IMR-90 (cell line): ENCODE results near the gene RAD17. TPM values are rescaled to one million over a fixed set of nuclear protein-coding genes. Genes with fewer than 3 reads are reported as not detected.
"Not testable (repeated sequence)": the region's sequence is repeated elsewhere in the genome, so short reads cannot be mapped to it uniquely, and the experiment has no call there.

ENCODE experiments used
- ATAC-seq: fragments of 200-7000 bp; cut with Tn5 transposase; 2 replicates; pipeline ENCODE4 v1.9.1; 2020; ENCODE audit warnings: low read depth, mild to moderate bottlenecking, moderate library complexity
- BruUV-seq: library from RNA; stranded (reverse); fragments of 400-500 nt; replicated peaks from 2 replicates; lab custom pipeline; 2021; lab: Mats Ljungman, UMichigan
- CTCF ChIA-PET: fragments of 300-600 bp; formaldehyde crosslinking; extraction: SDS; loops from one replicate; lab custom pipeline; 2021; ENCODE audit warnings: antibody characterized with exemption; lab: Yijun Ruan, JAX
- POLR2A ChIA-PET: fragments of 300-600 bp; sonication (Branson Sonifier 250); formaldehyde crosslinking; loops from one replicate; lab custom pipeline; 2022; ENCODE audit warnings: antibody characterized with exemption; ENCODE audit not compliant: unreplicated experiment; lab: Charles Lee
- DNase-seq: peaks from one replicate; pipeline ENCODE4 v3.0.0; 2013
- H2AFZ ChIP-seq: replicated peaks from 2 replicates; pipeline ENCODE3; 2013; ENCODE audit warnings: low read length, mild to moderate bottlenecking; ENCODE audit not compliant: poor library complexity
- H2AK5ac ChIP-seq: 2 replicates; pipeline ENCODE4 v1.6.1; 2013; ENCODE audit warnings: low read depth, low read length, inconsistent platforms
- H2AK9ac ChIP-seq: replicated peaks from 2 replicates; pipeline ENCODE3; 2013; ENCODE audit warnings: mild to moderate bottlenecking, low read depth, low read length, moderate library complexity; ENCODE audit not compliant: poor library complexity
- H2BK120ac ChIP-seq: 2 replicates; pipeline ENCODE4 v1.6.1; 2013; ENCODE audit warnings: low read depth, low read length, inconsistent platforms
- H2BK15ac ChIP-seq: 3 replicates; pipeline ENCODE4 v1.6.1; 2013; ENCODE audit warnings: low read depth, low read length, inconsistent platforms
- H2BK20ac ChIP-seq: 2 replicates; pipeline ENCODE4 v1.6.1; 2013; ENCODE audit warnings: low read depth, mild to moderate bottlenecking, inconsistent platforms, low read length, moderate library complexity
- H2BK5ac ChIP-seq: 2 replicates; pipeline ENCODE4 v1.6.1; 2013; ENCODE audit warnings: mild to moderate bottlenecking, low read depth, low read length, inconsistent platforms; ENCODE audit not compliant: poor library complexity, severe bottlenecking
- H3K14ac ChIP-seq: replicated peaks from 2 replicates; pipeline ENCODE4 v1.6.1; 2013; ENCODE audit warnings: low read depth, low read length, inconsistent platforms
- H3K18ac ChIP-seq: 2 replicates; pipeline ENCODE4 v1.6.1; 2013; ENCODE audit warnings: low read depth, low read length, control low read depth
- H3K23ac ChIP-seq: 2 replicates; pipeline ENCODE4 v1.6.1; 2013; ENCODE audit warnings: low read depth, low read length, inconsistent platforms
- H3K27ac ChIP-seq: 2 replicates; pipeline ENCODE4 v1.5.1; 2013; ENCODE audit warnings: mild to moderate bottlenecking, control low read depth, low read length; ENCODE audit not compliant: insufficient read depth
- H3K27me3 ChIP-seq: 2 replicates; pipeline ENCODE4 v1.6.1; 2013; ENCODE audit warnings: low read length; ENCODE audit not compliant: control insufficient read depth, insufficient read depth
- H3K36me3 ChIP-seq: 2 replicates; pipeline ENCODE4 v1.6.1; 2013; ENCODE audit warnings: low read length, mixed read lengths; ENCODE audit not compliant: control insufficient read depth, insufficient read depth
- H3K4ac ChIP-seq: 2 replicates; pipeline ENCODE4 v1.6.1; 2013; ENCODE audit warnings: low read depth, low read length, inconsistent platforms
- H3K4me1 ChIP-seq: 2 replicates; pipeline ENCODE4 v1.6.1; 2013; ENCODE audit warnings: low read length, mixed read lengths; ENCODE audit not compliant: control insufficient read depth, insufficient read depth
- H3K4me2 ChIP-seq: 2 replicates; pipeline ENCODE4 v1.6.1; 2013; ENCODE audit warnings: low read depth, mild to moderate bottlenecking, control low read depth, low read length, moderate library complexity
- H3K4me3 ChIP-seq: 2 replicates; pipeline ENCODE4 v1.5.1; 2013; ENCODE audit warnings: low read depth, mild to moderate bottlenecking, control low read depth, low read length, moderate library complexity; ENCODE audit not compliant: insufficient read depth
- H3K56ac ChIP-seq: 2 replicates; pipeline ENCODE4 v1.6.1; 2013; ENCODE audit warnings: low read length, inconsistent platforms; ENCODE audit not compliant: insufficient read depth; ENCODE audit errors: extremely low read depth
- H3K79me1 ChIP-seq, 2 experiments: 2 replicates each; pipeline ENCODE4 v1.6.1; 2013; ENCODE audit warnings: low read length in 2 of 2, inconsistent platforms in 1 of 2, low read depth in 1 of 2
- H3K9ac ChIP-seq: 2 replicates; pipeline ENCODE4 v1.6.1; 2013; ENCODE audit warnings: low read depth, low read length, control low read depth
- H3K9me1 ChIP-seq: 2 replicates; pipeline ENCODE4 v1.6.1; 2013; ENCODE audit warnings: low read length, inconsistent platforms; ENCODE audit not compliant: insufficient read depth
- H3K9me3 ChIP-seq: 2 replicates; pipeline ENCODE4 v1.6.1; 2013; ENCODE audit warnings: low read length; ENCODE audit not compliant: control insufficient read depth, insufficient read depth
- H4K20me1 ChIP-seq: 2 replicates; pipeline ENCODE4 v1.6.1; 2013; ENCODE audit warnings: low read length, inconsistent platforms; ENCODE audit not compliant: insufficient read depth
- H4K5ac ChIP-seq: 2 replicates; pipeline ENCODE4 v1.6.1; 2013; ENCODE audit warnings: mild to moderate bottlenecking, low read depth, low read length, control low read depth
- H4K8ac ChIP-seq, 2 experiments: 2 replicates each; pipeline ENCODE4 v1.6.1; 2013; ENCODE audit warnings: low read depth in 2 of 2, low read length in 2 of 2, control low read depth in 1 of 2, inconsistent platforms in 1 of 2
- H4K91ac ChIP-seq: 2 replicates; pipeline ENCODE4 v1.6.1; 2013; ENCODE audit warnings: low read depth, low read length, inconsistent platforms; ENCODE audit not compliant: insufficient read depth
- WGBS, 2 experiments: methylation state at CpG; one replicate each; pipeline versions ENCODE4 v1.1.5 to v1.1.7; 2013; ENCODE audit warnings: missing lambda C conversion rate in 2 of 2; ENCODE audit not compliant: insufficient read length in 1 of 2; ENCODE audit errors: extremely low coverage in 2 of 2; 5-methylcytosine and 5-hydroxymethylcytosine counted together
- dilution Hi-C: fragments of 300-500 bp; cut with HindIII; formaldehyde crosslinking; loops from one replicate; pipeline ENCODE4 v1.14.3; 2018; ENCODE audit warnings: low sequenced_read_pairs; ENCODE audit not compliant: unreplicated experiment
- in situ Hi-C: fragments of 300-500 bp; cut with MboI; formaldehyde crosslinking; loops from 3 replicates; pipeline ENCODE4 v1.14.3; 2019; ENCODE audit warnings: low sequenced_read_pairs, inconsistent platforms, mixed read lengths
- intact Hi-C: fragments of 100-400 bp; cut with micrococcal nuclease; formaldehyde crosslinking; loops from 2 replicates; pipeline ENCODE4 v1.10.0; 2022
- polyA plus RNA-seq, 3 experiments: library from polyadenylated mRNA; depleted of rRNA; stranded (reverse); fragments of >200 nt; gene quantifications; 2 replicates each; pipeline ENCODE4 v1.2.3, GENCODE V29; 2012; ENCODE audit warnings: low replicate concordance in 1 of 3
- total RNA-seq: library from RNA; depleted of rRNA; stranded (reverse); fragments of >200 nt; gene quantifications from 2 replicates; pipeline ENCODE4 v1.2.3, GENCODE V29; 2012

RAD17 gene
- total and polyA plus RNA-seq, 2 of the 4 experiments (the other 2 are of a cell fraction): 10.9 to 11.4 TPM

DNA sequence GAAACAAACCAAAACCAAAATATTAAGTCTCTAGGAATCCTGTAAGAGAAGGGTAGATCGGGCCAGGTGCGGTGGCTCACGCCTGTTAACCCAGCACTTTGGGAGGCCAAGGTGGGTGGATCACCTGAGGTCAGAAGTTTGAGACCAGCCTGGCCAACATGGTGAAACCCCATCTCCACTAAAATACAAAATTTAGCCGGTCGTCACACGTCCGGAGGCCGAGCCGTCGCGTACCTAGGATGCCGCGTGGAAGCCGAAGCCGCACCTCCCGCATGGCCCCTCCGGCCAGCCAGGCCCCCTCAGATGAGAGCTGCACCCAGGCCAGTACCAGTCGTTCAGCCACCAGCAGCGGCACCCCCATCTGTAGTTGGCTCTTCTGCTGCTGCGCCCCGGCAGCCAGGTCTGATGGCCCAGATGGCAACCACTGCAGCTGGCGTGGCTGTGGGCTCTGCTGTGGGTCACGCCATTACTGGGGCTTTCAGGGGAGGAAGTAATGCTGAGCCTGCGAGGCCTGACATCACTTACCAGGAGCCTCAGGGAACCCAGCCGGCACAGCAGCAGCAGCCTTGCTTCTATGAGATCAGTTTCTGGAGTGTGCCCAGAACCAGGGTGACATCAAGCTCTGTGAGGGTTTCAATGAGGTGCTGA lies 35.8 kb upstream of the RAD17 start:
- dilution Hi-C loops: not testable (repeated sequence)

More for the DNA sequence above, 35.8 kb upstream of the RAD17 start:
- H2AK5ac ChIP-seq, H3K14ac ChIP-seq, H3K36me3 ChIP-seq, H3K4me1 ChIP-seq, ATAC-seq, POLR2A ChIA-PET, H4K91ac ChIP-seq, H2BK20ac ChIP-seq, BruUV-seq, H2BK120ac ChIP-seq, H3K79me1 ChIP-seq, H3K9me1 ChIP-seq, H3K9me3 ChIP-seq, H3K4me3 ChIP-seq, H2AFZ ChIP-seq, H4K20me1 ChIP-seq, H3K56ac ChIP-seq, H4K5ac ChIP-seq, DNase-seq, H3K4ac ChIP-seq, H3K27me3 ChIP-seq, H4K8ac ChIP-seq, H2BK15ac ChIP-seq, H3K18ac ChIP-seq, H2BK5ac ChIP-seq, H3K4me2 ChIP-seq, H2AK9ac ChIP-seq, H3K27ac ChIP-seq, H3K23ac ChIP-seq, H3K9ac ChIP-seq: not testable (repeated sequence)
- 97% methylated on average over 16 of the region's 25 CpGs; no CpG with 5 or more reads in 1 of the 2 experiments for WGBS, 2 experiments
- intact Hi-C loops: loop anchor here (1.0 to 5.0 kb wide), 4 partner anchors 96 to 290 kb away; partner anchors contain the start of gene CENPH
- CTCF ChIA-PET: interaction anchor here (0.6 to 1.8 kb wide), 4 partner anchors 9 to 194 kb away, joined by 3 to 5 read pairs (median 4); no protein-coding TSS in a partner anchor
- in situ Hi-C loops: loop anchor here (10.0 kb wide), 1 partner anchor 219 kb away; no protein-coding TSS in a partner anchor
